ENCODE results near the gene WDR72.

DNA sequence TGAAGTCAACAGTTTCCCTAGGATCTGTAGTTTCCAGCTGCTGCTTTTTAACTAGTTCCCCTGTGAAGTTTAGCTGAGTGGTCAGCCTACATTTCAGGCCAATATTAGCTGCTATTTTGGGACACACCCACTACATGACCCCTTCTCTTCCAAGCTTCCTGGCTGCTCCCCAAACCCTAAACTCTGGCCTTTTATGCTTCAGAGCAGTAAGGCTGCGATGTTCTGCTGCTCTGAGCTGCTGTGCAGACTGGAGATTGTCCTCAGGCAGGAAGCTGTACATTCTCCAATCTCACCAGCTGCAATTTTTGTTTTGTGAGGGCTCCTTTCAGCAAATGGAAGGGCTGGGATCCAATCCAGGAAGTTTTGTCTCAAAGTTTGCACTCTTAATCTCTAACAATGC, 48.0 kb upstream of the WDR72 start:
- no peak for TF ChIP-seq EP300 (IDR thresholded peaks at IDR 0.05)
- TF ChIP-seq, protein P1, sequence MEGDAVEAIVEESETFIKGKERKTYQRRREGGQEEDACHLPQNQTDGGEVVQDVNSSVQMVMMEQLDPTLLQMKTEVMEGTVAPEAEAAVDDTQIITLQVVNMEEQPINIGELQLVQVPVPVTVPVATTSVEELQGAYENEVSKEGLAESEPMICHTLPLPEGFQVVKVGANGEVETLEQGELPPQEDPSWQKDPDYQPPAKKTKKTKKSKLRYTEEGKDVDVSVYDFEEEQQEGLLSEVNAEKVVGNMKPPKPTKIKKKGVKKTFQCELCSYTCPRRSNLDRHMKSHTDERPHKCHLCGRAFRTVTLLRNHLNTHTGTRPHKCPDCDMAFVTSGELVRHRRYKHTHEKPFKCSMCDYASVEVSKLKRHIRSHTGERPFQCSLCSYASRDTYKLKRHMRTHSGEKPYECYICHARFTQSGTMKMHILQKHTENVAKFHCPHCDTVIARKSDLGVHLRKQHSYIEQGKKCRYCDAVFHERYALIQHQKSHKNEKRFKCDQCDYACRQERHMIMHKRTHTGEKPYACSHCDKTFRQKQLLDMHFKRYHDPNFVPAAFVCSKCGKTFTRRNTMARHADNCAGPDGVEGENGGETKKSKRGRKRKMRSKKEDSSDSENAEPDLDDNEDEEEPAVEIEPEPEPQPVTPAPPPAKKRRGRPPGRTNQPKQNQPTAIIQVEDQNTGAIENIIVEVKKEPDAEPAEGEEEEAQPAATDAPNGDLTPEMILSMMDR (IDR thresholded peaks at IDR 0.05): no peak
- TF ChIP-seq POLR2A (IDR thresholded peaks at IDR 0.05): no peak
